GM19372 (cell line): ENCODE results near the gene IDH3G.
"Not testable (repeated sequence)": the region's sequence is repeated elsewhere in the genome, so short reads cannot be mapped to it uniquely, and the experiment has no call there.

ENCODE experiments used
- ATAC-seq: cut with Tn5 transposase; IDR thresholded peaks from one replicate; pipeline ENCODE4 v1.9.1; 2021; ENCODE audit warnings: mild to moderate bottlenecking, low read depth, moderate library complexity; ENCODE audit not compliant: unreplicated experiment

IDH3G gene

DNA sequence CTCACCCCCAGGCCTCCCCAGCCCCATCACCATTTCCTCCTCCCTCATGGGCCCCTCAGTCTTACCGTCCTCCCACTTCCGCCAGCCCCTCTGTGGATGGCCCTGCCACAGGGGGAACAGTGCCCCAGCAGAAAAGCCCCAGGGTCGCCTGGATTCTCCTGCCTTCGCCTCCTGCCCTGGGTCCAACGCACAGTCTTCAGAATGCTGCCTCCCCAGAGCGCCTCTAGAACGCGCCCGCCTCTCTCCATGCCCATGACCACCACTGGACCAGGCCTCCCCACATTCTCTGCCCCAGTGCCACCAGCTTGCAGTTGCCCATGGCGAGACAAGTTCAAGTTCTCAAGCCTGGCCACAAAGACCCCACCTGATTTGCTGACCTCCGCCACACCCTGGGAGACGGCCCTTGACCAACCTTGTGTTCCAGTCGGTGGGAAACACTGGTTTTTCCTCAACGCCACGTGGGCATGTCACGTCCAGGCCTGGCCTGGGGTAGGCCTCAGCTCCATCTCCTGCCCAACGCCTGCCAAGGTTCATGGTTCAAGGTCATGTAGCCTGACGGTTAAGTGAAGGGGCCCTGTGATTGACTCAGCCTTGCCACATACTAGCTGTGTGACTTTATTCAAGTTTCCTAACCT lies 30.8 kb downstream of the IDH3G start:
- ATAC-seq, result no peak

DNA sequence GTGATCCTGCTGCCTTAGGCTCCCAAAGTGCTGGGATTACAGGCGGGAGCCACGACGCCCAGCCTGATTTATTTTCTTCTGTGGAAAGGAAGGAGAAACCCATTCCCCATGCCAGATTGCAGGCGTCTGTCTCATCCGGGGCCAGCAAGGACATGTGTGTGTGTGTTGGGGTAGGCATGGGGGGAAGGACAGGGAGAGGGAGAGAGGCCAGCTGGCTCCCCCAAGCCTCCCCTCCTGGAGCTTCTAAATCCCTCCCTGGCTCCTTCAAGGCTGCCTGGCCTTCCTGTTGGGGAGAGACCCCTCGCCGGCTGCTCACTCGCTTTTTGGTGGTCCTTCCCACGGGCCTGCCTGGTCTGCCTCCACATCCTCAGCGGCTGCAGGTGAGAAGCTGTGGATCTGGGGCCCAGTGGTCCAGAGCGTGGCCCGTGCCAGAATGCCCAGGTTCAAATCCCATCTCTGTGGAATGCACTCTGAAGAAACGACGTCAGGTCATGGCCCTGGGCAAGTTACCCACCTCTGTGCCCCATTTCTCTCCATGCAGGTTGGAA lies 31.5 kb downstream of the IDH3G start:
- ATAC-seq, result no peak

DNA sequence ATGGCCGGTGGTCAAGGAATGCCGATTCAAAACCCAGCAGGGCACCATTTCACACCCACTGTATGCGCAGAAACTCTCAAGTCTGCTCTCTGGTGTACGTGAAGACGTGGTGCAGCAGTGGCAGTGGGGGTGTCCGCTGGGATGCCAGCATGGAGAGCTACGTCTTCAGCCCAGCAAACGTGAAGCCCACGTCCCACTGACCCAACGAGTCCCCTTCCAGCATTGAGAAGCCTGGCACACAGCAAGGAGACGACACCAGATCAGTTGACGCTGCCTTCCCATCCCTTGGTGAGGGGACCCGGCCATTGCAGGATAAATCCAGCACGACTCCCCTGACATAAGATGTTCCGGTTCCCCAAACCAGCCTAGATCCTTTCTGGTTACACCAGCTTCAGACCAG lies 32.3 kb downstream of the IDH3G start:
- ATAC-seq, result no peak

DNA sequence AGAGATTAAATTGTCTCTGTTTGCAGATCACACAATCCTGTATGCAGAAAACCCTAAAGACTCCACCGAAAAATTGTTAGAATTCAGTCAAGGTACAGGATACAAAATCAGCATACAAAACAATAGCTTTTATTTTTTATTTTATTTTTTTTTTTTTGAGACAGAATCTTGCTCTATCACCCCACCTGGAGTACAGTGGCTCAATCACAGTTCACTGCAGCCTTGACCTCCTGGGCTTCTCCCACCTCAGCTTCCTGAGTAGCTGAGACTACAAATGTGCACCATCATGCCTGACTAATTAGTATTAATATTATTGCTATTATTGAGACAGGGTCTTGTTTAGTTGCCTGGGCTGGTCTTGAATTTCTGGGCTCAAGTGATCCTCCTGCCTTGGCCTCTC lies 39.0 kb downstream of the IDH3G start:
- ATAC-seq, result no peak

DNA sequence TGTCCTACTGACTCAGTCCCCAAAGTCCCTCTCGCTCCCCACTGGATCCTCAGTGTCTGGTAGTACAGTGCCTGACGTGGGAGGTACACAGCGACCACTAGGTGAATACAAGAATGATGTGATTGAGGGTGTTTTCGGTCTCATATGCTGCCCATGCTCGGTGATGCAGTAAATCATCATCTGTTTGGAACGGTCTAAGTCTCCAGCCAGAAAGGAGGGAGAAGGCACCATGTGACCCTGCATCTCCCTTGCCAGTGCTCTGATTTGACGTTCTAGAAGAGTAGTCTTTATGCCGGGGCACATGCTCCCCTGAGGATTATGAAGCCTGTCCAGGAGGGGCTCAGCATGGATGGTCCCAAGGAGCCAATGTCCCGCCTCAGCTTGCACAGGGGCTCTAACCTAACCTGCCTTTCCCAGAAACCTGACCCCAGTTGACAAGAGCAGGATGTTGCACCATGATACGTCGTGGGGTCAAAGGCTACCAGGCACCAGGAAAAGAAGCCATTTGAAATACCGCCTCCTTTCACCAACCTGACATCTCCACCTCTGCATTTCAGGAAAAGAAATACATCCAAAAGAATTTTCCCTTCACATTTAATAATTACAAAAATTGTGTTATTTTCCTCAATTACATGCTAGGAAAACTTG lies 43.9 kb downstream of the IDH3G start:
- no peak for ATAC-seq

DNA sequence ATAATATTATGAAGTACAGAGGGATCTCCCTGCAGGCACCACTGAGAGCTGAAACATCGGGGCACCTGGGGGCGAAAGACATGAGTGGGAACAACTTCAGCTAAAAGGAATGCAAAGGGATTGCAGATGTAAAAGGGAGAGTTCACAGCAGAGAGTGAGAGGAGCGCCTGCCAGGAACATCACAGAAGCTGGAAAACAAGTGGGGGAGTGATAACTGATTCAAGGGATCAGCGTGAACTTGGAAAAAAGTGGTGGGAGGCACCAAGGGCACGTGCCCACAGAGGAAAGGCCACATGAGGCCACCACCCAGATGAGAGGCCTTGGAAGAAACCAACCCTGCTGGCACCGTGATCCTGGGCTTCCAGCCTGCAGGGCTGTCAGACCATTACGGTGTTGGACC lies 45.2 kb downstream of the IDH3G start:
- not testable (repeated sequence) for ATAC-seq

DNA sequence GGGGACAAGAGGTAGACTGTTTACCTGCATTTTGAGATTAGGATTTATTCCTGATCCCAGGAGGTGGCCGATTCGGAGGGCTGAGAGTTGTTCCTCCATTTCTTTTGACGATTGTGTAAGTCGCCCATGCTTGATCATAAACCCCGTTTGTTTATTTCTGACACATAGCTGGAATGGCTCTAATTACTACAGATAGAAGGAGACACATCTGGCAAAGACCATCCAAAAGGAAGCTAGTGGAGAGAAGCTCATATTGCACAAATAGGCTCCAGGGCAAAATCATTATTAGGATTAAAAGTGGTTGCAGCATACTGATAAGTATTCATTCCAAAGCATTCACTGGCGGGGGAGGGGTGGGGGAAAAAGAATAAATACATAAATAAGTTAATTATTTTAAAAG lies 47.2 kb downstream of the IDH3G start:
- ATAC-seq, result not testable (repeated sequence)

DNA sequence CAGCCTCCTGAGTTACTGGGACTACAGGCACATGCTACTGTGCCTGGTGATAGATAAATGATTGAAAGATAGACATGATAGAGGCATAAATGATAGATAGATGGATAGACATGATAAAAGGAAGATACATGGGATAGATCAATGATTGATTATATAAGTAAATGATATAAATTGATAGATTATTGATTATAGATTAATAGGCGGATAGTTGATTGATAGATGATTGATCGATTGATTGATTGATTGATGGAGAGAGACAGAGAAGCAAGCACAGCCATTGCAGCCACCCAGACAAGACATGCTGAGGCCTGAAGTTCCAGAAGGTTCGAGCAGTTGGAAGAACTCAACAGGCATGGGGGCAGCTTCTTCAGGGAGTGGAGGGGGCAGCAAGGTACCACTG lies 47.8 kb downstream of the IDH3G start:
- ATAC-seq, result no peak

DNA sequence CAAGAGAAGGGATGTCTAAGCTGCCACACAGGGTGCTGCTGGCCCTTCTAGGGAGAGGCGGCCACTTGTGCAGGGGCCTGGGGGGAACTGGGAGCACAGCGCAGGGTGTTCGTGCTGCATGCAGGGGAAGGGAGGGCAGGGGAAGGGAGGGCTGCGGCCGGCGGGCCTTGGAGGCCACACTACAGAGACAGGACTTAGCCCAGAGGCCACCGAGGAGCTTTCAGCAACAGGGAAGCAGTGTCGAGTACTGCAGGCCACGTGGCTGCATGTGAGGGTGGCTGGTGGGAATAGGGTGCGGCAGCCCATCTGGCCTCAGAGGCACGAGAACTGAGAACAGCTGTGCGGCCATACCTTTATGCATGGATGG lies 49.1 kb downstream of the IDH3G start:
- ATAC-seq, result not testable (repeated sequence)

DNA sequence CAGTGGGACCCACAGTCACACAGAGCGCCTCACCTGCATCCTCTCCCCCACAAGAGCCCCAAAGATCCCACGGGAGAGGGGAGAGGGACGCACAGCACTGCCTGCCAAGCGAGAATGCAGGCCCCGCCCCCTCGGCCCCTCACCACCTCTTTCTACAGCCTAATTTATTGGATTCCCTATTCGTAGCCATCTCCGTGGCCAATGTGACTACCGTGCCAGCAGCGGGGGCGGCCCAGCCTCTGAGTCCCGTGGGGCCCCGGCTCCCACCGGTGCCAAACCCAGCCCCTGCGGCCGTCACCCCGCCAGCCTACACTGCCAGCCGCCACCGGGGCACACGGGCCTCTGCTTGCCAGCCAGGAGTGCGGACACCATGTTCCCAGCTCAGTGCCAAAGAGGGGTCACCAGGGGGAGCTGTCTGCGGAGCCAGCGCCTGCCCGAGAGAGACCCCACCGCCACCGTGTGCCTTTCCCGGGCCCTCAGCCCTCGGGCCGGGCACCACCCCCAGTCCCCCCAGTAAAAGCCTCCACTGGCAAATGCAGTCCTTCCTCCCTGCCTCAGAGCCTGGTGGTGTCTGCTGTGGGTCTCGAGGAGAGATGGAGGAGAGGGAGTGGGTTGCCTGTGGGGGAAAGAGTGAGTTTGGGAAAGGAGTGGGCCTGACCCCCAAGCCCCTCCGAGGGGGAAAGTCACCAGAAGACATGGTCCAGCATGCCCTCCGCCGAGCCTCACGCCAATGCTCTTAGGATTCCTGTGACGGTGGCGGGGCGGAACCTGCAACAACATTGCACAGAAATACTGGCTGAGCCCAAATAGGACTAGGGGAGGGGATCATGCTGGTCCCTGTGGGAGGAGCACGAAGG lies 49.7 kb downstream of the IDH3G start:
- no peak for ATAC-seq

DNA sequence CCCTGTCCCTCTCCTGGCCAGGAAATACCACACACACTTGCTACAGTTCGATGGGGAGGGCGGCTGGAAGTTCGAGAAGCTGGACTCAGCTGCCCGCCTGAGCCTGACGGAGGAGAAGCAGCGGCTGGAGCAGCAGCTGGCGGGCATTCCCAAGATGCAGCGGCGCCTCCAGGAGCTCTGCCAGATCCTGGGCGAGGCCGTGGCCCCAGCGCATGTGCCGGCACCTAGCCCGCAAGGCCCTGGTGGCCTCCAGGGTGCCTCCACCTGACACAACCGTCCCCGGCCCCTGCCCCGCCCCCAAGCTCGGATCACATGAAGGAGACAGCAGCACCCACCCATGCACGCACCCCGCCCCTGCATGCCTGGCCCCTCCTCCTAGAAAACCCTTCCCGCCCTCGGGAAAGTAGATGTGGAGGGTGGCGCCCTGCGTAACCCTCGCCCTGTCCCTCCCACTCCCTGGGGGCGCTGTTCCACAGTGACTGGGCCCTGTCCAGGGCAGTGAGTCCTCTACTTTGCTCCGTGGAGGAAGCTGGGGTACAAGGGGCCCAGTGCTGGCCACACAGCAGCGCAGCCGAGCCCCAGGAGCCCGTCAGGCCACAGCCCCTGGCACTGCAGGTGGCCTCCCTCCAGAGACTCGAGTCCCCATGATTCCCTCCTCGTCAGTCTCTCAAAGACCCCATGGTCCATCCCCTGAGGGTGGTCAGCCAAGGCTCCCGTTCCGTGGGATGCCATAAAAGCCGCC lies 50.5 kb downstream of the IDH3G start:
- not testable (repeated sequence) for ATAC-seq

DNA sequence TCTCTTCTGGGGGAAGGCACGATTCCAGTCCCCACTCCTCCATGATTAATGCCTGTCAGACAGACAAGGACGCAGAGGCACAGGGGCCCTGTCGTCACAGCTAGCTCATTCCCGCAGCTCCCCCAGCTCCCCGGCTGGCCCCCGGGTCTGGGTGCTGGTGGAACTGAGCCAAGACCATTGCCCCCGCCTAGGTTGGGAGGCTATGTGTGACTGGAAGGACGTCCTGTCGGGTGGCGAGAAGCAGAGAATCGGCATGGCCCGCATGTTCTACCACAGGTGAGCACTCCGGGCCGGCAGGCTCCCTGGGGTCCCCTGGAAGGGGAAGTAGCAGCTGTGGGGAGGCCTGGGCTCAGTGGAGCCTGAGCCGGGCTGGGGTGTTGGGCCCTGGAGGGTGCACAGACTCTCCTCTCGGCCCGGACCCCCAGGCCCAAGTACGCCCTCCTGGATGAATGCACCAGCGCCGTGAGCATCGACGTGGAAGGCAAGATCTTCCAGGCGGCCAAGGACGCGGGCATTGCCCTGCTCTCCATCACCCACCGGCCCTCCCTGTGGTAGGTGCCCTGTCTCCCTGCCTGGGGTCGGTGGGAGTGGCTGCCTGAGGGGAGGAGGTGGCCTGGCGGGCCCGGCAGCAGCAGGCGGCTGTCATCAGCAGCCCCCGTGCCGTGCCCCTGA lies 51.2 kb downstream of the IDH3G start:
- ATAC-seq, result not testable (repeated sequence)

DNA sequence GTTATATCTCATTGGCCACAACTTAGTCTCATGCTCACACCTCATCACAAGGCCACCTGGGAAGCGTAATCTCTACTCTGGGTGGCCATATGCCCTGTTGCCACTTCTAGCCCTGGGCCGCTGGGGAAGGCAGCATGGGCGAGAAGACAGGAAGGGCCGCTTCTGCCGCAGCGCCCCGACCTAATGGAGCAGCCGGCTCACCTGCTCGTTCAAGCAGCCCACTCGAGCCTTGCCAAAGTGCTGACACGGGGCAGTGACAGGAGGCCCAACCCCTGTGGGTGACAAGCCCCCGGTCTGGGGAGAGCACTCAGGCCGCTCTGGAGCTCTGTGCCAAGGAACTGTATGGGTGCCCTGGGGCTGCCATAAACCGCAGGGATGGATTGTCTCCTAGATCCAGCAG lies 52.1 kb downstream of the IDH3G start:
- not testable (repeated sequence) for ATAC-seq

DNA sequence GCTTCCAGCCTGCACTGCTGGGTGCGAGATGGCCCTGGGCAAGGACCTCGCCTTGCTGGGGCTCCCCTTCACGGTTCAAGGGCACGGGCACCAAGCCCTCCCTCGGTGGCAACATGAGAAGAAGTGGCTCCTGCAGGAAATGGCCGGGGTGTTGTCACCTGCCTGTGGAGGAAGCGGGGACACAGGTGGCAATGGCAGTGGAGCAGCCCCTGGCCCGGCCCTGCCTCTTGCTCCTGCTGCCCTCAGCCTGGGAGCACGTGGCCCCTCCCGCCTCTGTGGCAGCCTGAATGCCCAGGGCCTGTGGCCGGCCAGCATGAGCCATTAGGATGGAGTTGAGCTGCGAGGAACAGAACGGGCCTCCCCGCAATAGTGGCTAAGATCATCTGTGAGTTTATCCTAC lies 52.7 kb downstream of the IDH3G start:
- no peak for ATAC-seq

DNA sequence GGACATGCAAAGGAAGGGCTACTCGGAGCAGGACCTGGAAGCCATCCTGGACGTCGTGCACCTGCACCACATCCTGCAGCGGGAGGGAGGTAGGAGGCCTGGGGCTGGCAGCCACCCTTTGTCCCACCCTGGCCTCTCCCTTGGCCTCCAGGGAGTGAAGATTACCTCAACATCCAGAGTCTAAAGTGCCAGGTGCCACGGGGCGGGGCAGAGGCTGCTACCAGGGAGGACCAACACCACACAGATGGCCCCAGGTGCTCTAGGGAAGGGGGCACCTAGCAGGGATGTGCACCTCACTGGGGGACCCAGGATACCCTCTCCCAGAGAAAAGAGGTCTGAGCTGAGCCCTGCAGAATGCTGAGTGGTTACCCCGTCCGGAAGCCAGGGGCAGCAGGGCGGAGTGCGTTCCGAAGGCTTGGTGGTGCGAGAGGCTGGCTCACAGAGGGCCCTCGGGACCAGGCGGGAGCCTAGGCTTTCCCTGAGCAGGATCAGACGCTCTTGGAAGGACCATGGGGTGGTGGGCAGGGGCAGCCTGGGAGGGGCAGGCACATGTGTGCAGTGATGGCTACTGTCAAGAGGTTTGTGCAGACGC lies 53.4 kb downstream of the IDH3G start:
- no peak for ATAC-seq

DNA sequence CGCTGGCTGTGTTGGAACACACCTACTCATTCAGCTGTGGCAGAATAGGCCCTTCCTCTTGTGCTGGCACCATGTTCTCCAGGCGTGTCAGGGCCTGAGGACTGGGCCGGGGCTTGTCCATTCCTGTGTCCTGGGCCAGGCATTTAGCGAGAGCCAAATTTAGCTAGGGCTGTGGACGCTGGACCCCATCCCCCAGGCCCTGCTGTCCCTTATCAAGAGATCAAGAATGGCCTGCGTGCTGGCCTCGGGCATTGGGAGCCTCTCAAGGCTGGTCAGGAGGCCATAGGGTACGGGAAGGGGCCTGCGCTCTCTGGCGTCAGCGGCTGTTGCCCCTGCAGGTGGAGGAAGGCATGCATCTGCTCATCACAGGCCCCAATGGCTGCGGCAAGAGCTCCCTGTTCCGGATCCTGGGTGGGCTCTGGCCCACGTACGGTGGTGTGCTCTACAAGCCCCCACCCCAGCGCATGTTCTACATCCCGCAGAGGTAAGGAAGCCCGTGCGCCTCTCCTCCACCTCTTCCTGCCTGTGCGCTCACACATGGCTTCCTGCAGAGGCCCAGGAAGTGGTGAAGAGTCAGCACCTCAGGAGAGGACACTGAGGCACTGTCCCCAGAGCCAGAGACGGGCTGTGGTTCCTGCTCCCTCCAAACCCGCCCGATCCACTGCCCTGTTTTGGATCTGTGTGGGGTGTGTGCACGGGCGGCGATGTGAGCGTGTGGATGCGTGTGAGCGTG lies 54.3 kb downstream of the IDH3G start:
- ATAC-seq, result no peak

DNA sequence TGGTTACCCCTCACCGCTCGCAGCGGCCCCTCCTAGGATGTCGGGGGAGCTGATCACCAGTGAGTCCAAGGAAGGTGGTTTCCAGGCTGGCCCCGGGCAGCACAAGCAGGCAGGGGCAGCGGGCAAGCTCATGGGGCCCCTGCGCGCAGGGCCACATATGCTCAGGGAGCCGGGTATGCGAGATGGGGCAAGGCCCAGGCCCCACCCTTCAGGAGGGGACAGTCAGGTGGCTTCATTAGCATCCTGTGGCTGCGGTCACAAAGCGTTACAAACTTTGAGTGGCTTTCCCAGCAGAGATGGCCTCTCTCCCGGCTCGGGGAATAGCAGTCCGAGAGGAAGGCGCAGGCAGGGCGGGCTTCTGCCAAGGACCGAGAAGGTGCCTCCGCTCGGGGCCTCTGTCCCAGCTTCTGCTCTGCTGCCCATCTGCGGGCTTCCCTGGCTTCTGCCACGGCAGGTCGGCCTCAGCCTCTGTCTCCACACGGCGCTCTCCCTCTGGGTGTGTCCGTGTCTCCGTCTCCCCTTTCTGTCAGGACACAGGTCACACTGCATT lies 56.0 kb downstream of the IDH3G start:
- ATAC-seq, result no peak

DNA sequence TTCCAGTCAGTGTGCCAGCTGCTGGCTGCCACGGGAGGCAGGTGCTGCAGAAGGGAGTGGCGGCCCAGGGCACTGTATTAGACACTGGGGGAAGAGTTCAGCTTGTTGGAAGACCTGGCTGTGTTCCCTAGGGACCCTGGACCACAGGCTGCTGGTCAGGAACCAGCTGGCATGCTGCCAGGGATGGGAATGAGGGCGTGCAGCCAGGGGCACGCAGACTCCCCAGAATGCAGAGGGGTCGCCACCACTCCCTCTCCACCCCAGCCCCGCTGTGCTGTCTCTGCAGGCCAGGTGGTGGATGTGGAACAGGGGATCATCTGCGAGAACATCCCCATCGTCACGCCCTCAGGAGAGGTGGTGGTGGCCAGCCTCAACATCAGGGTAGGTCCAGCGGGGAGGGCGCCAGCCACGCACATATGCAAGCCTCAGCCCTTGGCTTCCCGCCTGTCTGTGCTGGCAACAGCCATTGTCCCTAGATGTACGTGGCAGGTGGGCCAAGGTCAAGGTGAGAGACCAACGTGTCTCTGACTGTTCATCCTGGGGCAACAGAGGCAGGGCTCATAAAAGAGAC lies 57.2 kb downstream of the IDH3G start:
- ATAC-seq, result no peak
